Lung (tissue), 12 donors: ENCODE results near the gene JMJD1C. TPM values are rescaled to one million over a fixed set of nuclear protein-coding genes. Genes with fewer than 3 reads are reported as not detected.
"Not testable (repeated sequence)": the region's sequence is repeated elsewhere in the genome, so short reads cannot be mapped to it uniquely, and the experiment has no call there.

Experiments used
- ATAC-seq: fragments of 200-7000 bp; cut with Tn5 transposase; one replicate; pipeline ENCODE4 v1.9.1; 2020; ENCODE audit warnings: moderate number of reproducible peaks; ENCODE audit not compliant: insufficient read depth, low FRiP score
- DNase-seq, 3 donors: peaks; one replicate each; pipeline ENCODE4 v3.0.0-alpha.2; 2013 to 2017
- H3K27ac ChIP-seq, 2 donors: one replicate each; pipeline ENCODE4 v1.5.1; 2013; ENCODE audit warnings: mild to moderate bottlenecking in 2 of 2, moderate library complexity in 2 of 2, control low read depth in 1 of 2, inconsistent platforms in 1 of 2, low read depth in 1 of 2, low read length in 1 of 2
- H3K27me3 ChIP-seq, 3 donors: one replicate each; pipeline ENCODE4 v1.5.1; 2013; ENCODE audit warnings: low read length in 2 of 3; ENCODE audit not compliant: control insufficient read depth in 3 of 3, insufficient read depth in 3 of 3
- H3K36me3 ChIP-seq, 4 donors: one replicate each; pipeline ENCODE4 v1.5.1; 2013; ENCODE audit warnings: low read length in 4 of 4, mild to moderate bottlenecking in 1 of 4, moderate library complexity in 1 of 4; ENCODE audit not compliant: control insufficient read depth in 4 of 4, insufficient read depth in 4 of 4
- H3K4me1 ChIP-seq, 5 donors: one replicate each; pipeline ENCODE4 v1.5.1; 2013; ENCODE audit warnings: low read length in 5 of 5, mild to moderate bottlenecking in 2 of 5, moderate library complexity in 1 of 5; ENCODE audit not compliant: control insufficient read depth in 5 of 5, insufficient read depth in 5 of 5
- H3K4me3 ChIP-seq: one replicate; pipeline ENCODE4 v1.5.1; 2013; ENCODE audit warnings: mild to moderate bottlenecking, control low read depth, moderate library complexity
- H3K9ac ChIP-seq, 2 donors: one replicate each; pipeline ENCODE4 v1.5.1; 2013; ENCODE audit warnings: low read length in 2 of 2, control low read depth in 1 of 2; ENCODE audit not compliant: insufficient read depth in 1 of 2
- H3K9me3 ChIP-seq, 4 donors: one replicate each; pipeline ENCODE4 v1.5.1; 2013; ENCODE audit warnings: low read length in 3 of 4, mild to moderate bottlenecking in 1 of 4, moderate library complexity in 1 of 4; ENCODE audit not compliant: control insufficient read depth in 4 of 4, insufficient read depth in 3 of 4
- CTCF ChIP-seq: IDR thresholded peaks from 2 replicates; pipeline ENCODE4 v1.5.1; 2012; ENCODE audit warnings: mild to moderate bottlenecking; ENCODE audit errors: control extremely low read depth, extremely low read depth
- WGBS, 2 donors: extraction: QIAGEN DNeasy Blood & Tissue Kit; methylation state at CpG; one replicate each; pipeline ENCODE4 v1.1.7; 2013; 5-methylcytosine and 5-hydroxymethylcytosine counted together
- polyA plus RNA-seq, 2 donors: library from polyadenylated mRNA; stranded (reverse); fragments of 200-250 nt; gene quantifications; one replicate each; pipeline ENCODE4 v1.2.1, GENCODE V29; 2013
- total RNA-seq, 2 donors: library from RNA; depleted of rRNA in 1 of 2; stranded (reverse); fragments of >200 nt in 1 of 2; gene quantifications; one replicate each; pipeline ENCODE4 v1.2.1, GENCODE V29; 2014 to 2021
- donor health status: control.
- donor health status: control.
- donor health status: Bipolar disorder and iron deficiency.
- donor health status: healthy.
- donor health status: DM: yes; HTN: yes; CAD: no.

JMJD1C gene
- total and polyA plus RNA-seq, 4 donors = 30.5 to 233 (median 71.2) TPM

GRCh38 chr10:63286754-63287264 lies 179.0 kb downstream of the JMJD1C start:
- 84 to 90% methylated on average over 4 of the region's 4 CpGs for WGBS, 2 donors
- TF ChIP-seq CTCF = no peak
- H3K36me3 ChIP-seq = no peaks in the 10 kb centered on the region

GRCh38 chr10:63286340-63286739 lies 179.4 kb downstream of the JMJD1C start:
- Histone ChIP-seq H3K36me3 (no peaks in the 10 kb centered on the region), H3K4me1 (peaks cover 0 to 5% (median 0%) of the 10 kb centered on the region in 5 donors), H3K9me3 (no peaks in the 10 kb centered on the region), H3K4me3 (no peak overlapping the region), H3K9ac (no peak overlapping the region), H3K27ac (no peak overlapping the region), H3K27me3 (no peaks in the 10 kb centered on the region)
- no peak for TF ChIP-seq CTCF
- WGBS, 2 donors = 91% methylated on average over 5 of the region's 5 CpGs
- ATAC-seq (no peak), DNase-seq (no peak)

More at GRCh38 chr10:63286754-63287264, 179.0 kb downstream of the JMJD1C start:
- DNase-seq = no peak
- Histone ChIP-seq H3K27ac (no peak overlapping the region), H3K27me3 (no peaks in the 10 kb centered on the region), H3K9ac (no peak overlapping the region), H3K9me3 (no peaks in the 10 kb centered on the region), H3K4me1 (peaks cover 0 to 5% (median 0%) of the 10 kb centered on the region in 5 donors), H3K4me3 (no peak overlapping the region)
- ATAC-seq = no peak

- H3K36me3 ChIP-seq, H3K4me1 ChIP-seq, H3K27ac ChIP-seq, DNase-seq, H3K4me3 ChIP-seq, ATAC-seq, H3K9ac ChIP-seq, H3K27me3 ChIP-seq, H3K9me3 ChIP-seq: not testable (repeated sequence)
- 92 to 97% methylated on average over 6 of the region's 6 CpGs for WGBS, 2 donors
Observed at GRCh38 chr10:63283901-63284300, 181.9 kb downstream of the JMJD1C start.

- DNase-seq (no peak), ATAC-seq (no peak)
- Histone ChIP-seq H3K27me3 (no peaks in the 10 kb centered on the region), H3K9ac (no peak overlapping the region), H3K9me3 (no peaks in the 10 kb centered on the region), H3K27ac (no peak overlapping the region), H3K4me3 (no peak overlapping the region), H3K36me3 (no peaks in the 10 kb centered on the region), H3K4me1 (peaks cover 0 to 5% (median 0%) of the 10 kb centered on the region in 5 donors)
- no peak for TF ChIP-seq CTCF
- 98% methylated on average over 2 of the region's 2 CpGs for WGBS, 2 donors
Observed at GRCh38 chr10:63283093-63283492, 182.7 kb downstream of the JMJD1C start.
